Upper lobe of left lung (tissue), 6 donors: ENCODE measurements around the gene STOML1. TPM values are rescaled to one million over a fixed set of nuclear protein-coding genes. Genes with fewer than 3 reads are reported as not detected.

Experiments
- ATAC-seq, 2 donors: fragments of 200-7000 bp; cut with Tn5 transposase; one replicate each; pipeline ENCODE4 v1.9.1; 2022; ENCODE audit warnings: mild to moderate bottlenecking in 2 of 2, moderate library complexity in 2 of 2; ENCODE audit not compliant: low FRiP score in 2 of 2
- DNase-seq, 2 donors: peaks; one replicate each; pipeline ENCODE4 v3.0.0-alpha.2; 2019 to 2020
- H3K27ac ChIP-seq, 4 donors: fragments of 200-600 bp; sonication (generic); one replicate each; pipeline ENCODE4 v1.5.1; 2016 to 2019
- H3K27me3 ChIP-seq, 4 donors: fragments of 200-600 bp; sonication (generic); one replicate each; pipeline ENCODE4 v1.5.1; 2017 to 2019
- H3K36me3 ChIP-seq, 4 donors: fragments of 200-600 bp; sonication (generic); one replicate each; pipeline ENCODE4 v1.5.1; 2016 to 2019
- H3K4me1 ChIP-seq, 4 donors: fragments of 200-600 bp; sonication (generic); one replicate each; pipeline ENCODE4 v1.5.1; 2018 to 2019
- H3K4me3 ChIP-seq, 4 donors: fragments of 200-600 bp; sonication (generic); one replicate each; pipeline ENCODE4 v1.5.1; 2017 to 2019; ENCODE audit warnings: mild to moderate bottlenecking in 2 of 4, moderate library complexity in 1 of 4
- H3K9me3 ChIP-seq, 4 donors: fragments of 200-600 bp; sonication (generic); one replicate each; pipeline ENCODE4 v1.5.1; 2018 to 2019
- EP300 ChIP-seq, 4 donors: sonication (generic); formaldehyde crosslinking; IDR thresholded peaks; one replicate each; pipeline ENCODE4 v1.5.1; 2017; ENCODE audit warnings: antibody characterized with exemption in 4 of 4, control low read depth in 2 of 4
- POLR2A ChIP-seq, 4 donors: fragments of 450-650 bp; IDR thresholded peaks; one replicate each; pipeline ENCODE4 v1.5.1; 2016 to 2017; ENCODE audit warnings: antibody characterized with exemption in 4 of 4, mild to moderate bottlenecking in 2 of 4
- POLR2AphosphoS5 ChIP-seq, 2 donors: sonication (generic); formaldehyde crosslinking; IDR thresholded peaks; one replicate each; pipeline ENCODE4 v1.5.1; 2017; ENCODE audit warnings: antibody characterized with exemption in 2 of 2
- WGBS, 2 donors: methylation state at CpG; one replicate each; pipeline ENCODE4 v1.1.5; 2017 to 2018; 5-methylcytosine and 5-hydroxymethylcytosine counted together
- total RNA-seq, 6 donors: library from RNA; depleted of rRNA in 4 of 6; stranded (reverse); fragments of >200 nt in 4 of 6; gene quantifications; one replicate each; pipeline versions ENCODE4 v1.1.0 to v1.2.1, GENCODE V29; 2016 to 2021
- TF ChIP-seq, protein P1 (sequence below), 6 experiments: fragments of 450-650 bp in 4 of 6; fragments of 200-600 bp in 2 of 6; sonication (generic) in 2 of 6; IDR thresholded peaks; one replicate each; pipeline ENCODE4 v1.5.1; 2016 to 2019; ENCODE audit warnings: antibody characterized with exemption in 6 of 6
- donor health status: DM: no; HTN: no; CAD: no; lungs with moderate emphysema.
- donor health status: DM: no; HTN: yes; CAD: no; lungs with severe emphysema.

STOML1 gene
- total RNA-seq, 6 donors from 2014 or later, result 12.2 to 23.3 (median 18.3) TPM

DNA sequence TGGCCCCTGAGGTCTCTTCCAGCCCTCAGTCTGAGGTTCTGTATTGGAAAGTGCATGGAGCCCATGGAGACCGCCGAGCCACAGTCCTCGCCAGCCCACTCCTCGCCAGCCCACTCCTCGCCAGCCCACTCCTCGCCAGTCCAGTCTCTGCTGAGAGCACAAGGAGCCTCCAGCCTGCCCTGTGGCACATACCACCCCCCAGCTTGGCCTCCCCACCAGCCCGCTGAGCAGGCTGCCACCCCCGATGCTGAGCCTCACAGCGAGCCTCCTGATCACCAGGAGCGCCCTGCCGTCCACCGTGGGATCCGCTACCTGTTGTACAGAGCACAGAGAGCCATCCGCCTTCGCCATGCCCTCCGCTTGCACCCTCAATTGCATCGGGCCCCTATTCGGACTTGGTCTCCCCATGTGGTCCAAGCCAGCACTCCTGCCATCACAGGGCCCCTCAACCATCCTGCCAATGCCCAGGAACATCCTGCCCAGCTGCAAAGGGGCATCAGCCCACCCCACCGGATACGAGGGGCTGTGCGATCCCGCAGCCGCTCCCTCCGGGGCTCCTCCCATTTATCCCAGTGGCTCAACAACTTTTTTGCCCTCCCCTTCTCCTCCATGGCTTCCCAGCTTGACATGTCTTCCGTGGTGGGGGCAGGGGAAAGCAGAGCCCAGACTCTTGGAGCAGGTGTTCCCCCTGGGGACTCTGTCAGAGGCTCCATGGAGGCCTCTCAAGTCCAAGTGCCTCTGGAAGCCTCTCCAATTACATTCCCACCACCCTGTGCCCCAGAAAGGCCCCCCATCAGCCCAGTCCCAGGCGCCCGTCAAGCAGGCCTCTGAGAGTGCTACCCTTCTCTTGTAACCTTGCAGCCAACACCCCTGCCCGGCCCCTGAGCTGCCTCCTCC, 43.3 kb upstream of the STOML1 start:
- WGBS, 2 donors, result 89 to 90% methylated on average over 27 to 28 of the region's 28 CpGs
- DNase-seq (peak in 1 of 2 donors; percentile 71), ATAC-seq (no peak)
- Histone ChIP-seq H3K36me3 (peaks cover 15 to 74% (median 53%) of the 10 kb centered on the region in 4 donors), H3K27me3 (no peaks in the 10 kb centered on the region), H3K9me3 (no peaks in the 10 kb centered on the region), H3K4me3 (no peak overlapping the region), H3K27ac (peak overlapping the region in 1 of 4 donors; percentile 44), H3K4me1 (peaks cover 10 to 34% (median 28%) of the 10 kb centered on the region in 4 donors)
- TF ChIP-seq POLR2A (IDR thresholded peaks at IDR 0.05), result no peak
- no peak for TF ChIP-seq POLR2AphosphoS5 (IDR thresholded peaks at IDR 0.05)
- no peak for TF ChIP-seq EP300 (IDR thresholded peaks at IDR 0.05)
- TF ChIP-seq, protein P1, sequence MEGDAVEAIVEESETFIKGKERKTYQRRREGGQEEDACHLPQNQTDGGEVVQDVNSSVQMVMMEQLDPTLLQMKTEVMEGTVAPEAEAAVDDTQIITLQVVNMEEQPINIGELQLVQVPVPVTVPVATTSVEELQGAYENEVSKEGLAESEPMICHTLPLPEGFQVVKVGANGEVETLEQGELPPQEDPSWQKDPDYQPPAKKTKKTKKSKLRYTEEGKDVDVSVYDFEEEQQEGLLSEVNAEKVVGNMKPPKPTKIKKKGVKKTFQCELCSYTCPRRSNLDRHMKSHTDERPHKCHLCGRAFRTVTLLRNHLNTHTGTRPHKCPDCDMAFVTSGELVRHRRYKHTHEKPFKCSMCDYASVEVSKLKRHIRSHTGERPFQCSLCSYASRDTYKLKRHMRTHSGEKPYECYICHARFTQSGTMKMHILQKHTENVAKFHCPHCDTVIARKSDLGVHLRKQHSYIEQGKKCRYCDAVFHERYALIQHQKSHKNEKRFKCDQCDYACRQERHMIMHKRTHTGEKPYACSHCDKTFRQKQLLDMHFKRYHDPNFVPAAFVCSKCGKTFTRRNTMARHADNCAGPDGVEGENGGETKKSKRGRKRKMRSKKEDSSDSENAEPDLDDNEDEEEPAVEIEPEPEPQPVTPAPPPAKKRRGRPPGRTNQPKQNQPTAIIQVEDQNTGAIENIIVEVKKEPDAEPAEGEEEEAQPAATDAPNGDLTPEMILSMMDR (IDR thresholded peaks at IDR 0.05), result no peak

DNA sequence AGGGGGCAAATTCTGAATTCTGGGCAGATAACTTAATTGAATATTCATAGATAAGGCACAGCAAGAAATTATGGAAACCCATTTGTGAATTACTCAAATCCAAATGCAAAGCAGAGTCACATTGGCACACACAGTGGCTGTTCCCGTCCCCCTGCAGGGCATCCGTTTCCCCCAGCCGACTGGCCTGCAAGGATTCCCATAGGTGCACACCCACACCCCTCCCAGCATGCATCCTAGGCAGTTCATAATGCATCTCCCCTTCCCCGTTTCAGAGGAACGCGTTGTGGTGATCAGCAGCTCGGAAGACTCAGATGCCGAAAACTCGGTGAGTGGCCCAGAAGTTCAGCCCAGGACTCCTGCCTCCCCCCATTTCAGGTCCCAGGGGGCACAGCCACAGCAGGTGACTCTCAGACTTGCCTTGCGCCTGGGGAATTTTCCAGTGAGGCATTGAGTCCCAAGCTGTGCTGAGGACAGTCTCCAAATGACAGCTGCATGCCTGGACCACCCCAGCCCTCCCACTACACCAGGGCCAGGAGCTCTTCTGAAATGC, 42.2 kb upstream of the STOML1 start:
- peaks cover 15 to 83% (median 57%) of the 10 kb centered on the region in 4 donors for H3K36me3 ChIP-seq
- WGBS, 2 donors, result 83 to 88% methylated on average over 10 of the region's 10 CpGs
- peak overlapping the region in 1 of 4 donors; percentile 13 for H3K27ac ChIP-seq
- H3K27me3 ChIP-seq, result no peaks in the 10 kb centered on the region
- TF ChIP-seq POLR2A (IDR thresholded peaks at IDR 0.05) (no peak), EP300 (IDR thresholded peaks at IDR 0.05) (no peak), POLR2AphosphoS5 (IDR thresholded peaks at IDR 0.05) (no peak)
- TF ChIP-seq, protein P1 (IDR thresholded peaks at IDR 0.05), result no peak
- peaks cover 7 to 26% (median 22%) of the 10 kb centered on the region in 4 donors for H3K4me1 ChIP-seq
- DNase-seq (no peak), ATAC-seq (no peak)
- H3K4me3 ChIP-seq, result no peak overlapping the region
- no peaks in the 10 kb centered on the region for H3K9me3 ChIP-seq

DNA sequence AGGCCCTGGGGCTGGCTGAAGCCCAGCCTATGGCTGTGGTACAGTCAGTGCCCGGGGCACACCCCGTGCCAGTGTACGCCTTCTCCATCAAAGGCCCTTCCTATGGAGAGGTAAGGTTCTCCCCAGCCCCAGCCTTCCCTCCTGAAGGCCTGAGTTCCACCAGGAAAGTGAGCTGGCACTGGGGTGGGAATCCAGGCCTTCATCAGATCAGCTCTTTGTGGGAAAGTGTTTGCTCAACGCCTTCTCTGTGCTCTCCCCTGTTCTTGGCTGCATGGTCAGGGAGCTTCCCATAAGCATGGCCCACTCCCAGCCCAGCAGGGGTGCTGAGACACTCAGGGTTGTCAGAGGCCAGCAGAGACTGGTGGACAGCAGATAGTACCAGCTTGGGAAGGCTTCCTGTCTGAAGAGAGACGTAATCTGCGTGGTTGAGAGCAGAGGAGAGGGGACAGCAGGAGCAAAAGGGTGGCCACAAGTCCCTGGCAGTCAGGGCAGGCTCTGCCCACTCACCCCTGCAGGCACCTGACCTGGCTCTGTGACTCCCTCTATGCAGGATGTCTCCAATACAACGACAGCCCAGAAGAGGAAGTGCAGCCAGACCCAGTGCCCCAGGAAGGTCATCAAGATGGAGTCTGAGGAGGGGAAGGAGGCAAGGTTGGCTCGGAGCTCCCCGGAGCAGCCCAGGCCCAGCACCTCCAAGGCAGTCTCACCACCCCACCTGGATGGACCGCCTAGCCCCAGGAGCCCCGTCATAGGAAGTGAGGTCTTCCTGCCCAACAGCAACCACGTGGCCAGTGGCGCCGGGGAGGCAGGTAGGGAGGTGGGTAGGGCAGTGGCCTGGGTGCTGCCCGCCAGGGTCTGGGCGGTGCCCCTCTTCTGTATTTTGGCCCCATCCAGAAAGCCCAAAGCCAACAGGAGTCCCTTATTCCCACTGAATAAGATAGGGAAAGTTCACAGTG, 40.8 kb upstream of the STOML1 start:
- DNase-seq (peak in 1 of 2 donors; percentile 18), ATAC-seq (no peak)
- Histone ChIP-seq H3K9me3 (no peaks in the 10 kb centered on the region), H3K36me3 (peaks cover 15 to 85% (median 57%) of the 10 kb centered on the region in 4 donors), H3K27me3 (no peaks in the 10 kb centered on the region), H3K4me3 (no peak overlapping the region), H3K4me1 (peaks cover under 1 to 22% (median 12%) of the 10 kb centered on the region in 4 donors), H3K27ac (peak overlapping the region in 3 of 4 donors; percentile 28 to 62 (median 52))
- WGBS, 2 donors, result 82 to 86% methylated on average over 8 to 16 of the region's 16 CpGs
- no peak for TF ChIP-seq EP300 (IDR thresholded peaks at IDR 0.05)
- no peak for TF ChIP-seq POLR2A (IDR thresholded peaks at IDR 0.05)
- no peak for TF ChIP-seq POLR2AphosphoS5 (IDR thresholded peaks at IDR 0.05)

DNA sequence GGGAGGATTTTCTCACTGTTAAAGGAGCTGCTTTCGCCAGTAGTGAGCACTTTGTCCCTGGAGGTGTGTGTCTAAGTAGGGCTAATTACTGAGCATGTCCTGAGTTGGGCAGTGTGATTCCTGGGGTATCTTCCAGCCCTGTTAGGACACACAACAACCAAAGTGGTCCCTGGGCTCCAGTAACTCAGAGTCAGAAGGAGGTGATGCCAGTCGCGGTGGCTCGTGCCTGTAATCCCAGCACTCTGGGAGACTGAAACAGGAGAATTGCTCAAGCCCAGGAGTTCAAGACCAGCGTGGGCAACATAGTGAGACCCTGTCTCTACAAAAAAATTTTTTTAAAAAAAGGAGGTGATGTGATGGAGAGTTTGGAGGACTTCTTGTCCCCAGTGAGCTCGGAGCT, 40.0 kb upstream of the STOML1 start:
- DNase-seq (no peak), ATAC-seq (no peak)
- Histone ChIP-seq H3K4me1 (peaks cover 7 to 30% (median 15%) of the 10 kb centered on the region in 4 donors), H3K27ac (peak overlapping the region in 2 of 4 donors; percentile 52 to 62), H3K4me3 (no peak overlapping the region), H3K27me3 (no peaks in the 10 kb centered on the region), H3K36me3 (peaks cover 18 to 85% (median 56%) of the 10 kb centered on the region in 4 donors), H3K9me3 (no peaks in the 10 kb centered on the region)
- WGBS, 2 donors, result 98% methylated on average over 6 of the region's 6 CpGs
- TF ChIP-seq EP300 (IDR thresholded peaks at IDR 0.05) (no peak), POLR2AphosphoS5 (IDR thresholded peaks at IDR 0.05) (no peak)

DNA sequence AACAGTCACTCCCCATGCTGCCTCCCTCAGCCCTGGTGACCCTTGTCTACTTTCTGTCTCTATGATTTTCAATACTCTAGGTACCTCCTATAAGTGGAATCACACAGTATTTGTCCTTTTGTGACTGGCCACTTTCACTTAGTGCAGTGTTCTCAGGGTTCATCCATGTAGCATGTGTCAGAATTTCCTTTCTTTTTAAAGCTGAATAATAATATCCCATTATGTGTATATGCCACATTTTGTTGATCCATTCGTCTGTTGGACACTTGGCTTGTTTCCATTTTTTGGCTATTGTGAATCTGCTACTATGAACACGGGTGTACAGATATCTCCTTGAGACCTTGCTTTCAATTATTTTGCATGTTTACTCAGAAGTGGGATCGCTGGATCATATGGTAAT, 36.6 kb upstream of the STOML1 start:
- 53 to 67% methylated on average over 3 of the region's 3 CpGs for WGBS, 2 donors
- TF ChIP-seq, protein P1 (IDR thresholded peaks at IDR 0.05), result no peak
- TF ChIP-seq EP300 (IDR thresholded peaks at IDR 0.05), result no peak
- no peak for TF ChIP-seq POLR2A (IDR thresholded peaks at IDR 0.05)
- TF ChIP-seq POLR2AphosphoS5 (IDR thresholded peaks at IDR 0.05), result no peak
- ATAC-seq (no peak), DNase-seq (no peak)
- H3K4me3 ChIP-seq, result no peak overlapping the region
- H3K27me3 ChIP-seq, result no peaks in the 10 kb centered on the region
- H3K36me3 ChIP-seq, result peaks cover 18 to 85% (median 54%) of the 10 kb centered on the region in 4 donors
- H3K27ac ChIP-seq, result no peak overlapping the region
- peaks cover 24 to 28% (median 26%) of the 10 kb centered on the region in 4 donors for H3K4me1 ChIP-seq
- H3K9me3 ChIP-seq, result no peaks in the 10 kb centered on the region
